ENCODE measurements around the gene TK1.

TK1 gene

DNA sequence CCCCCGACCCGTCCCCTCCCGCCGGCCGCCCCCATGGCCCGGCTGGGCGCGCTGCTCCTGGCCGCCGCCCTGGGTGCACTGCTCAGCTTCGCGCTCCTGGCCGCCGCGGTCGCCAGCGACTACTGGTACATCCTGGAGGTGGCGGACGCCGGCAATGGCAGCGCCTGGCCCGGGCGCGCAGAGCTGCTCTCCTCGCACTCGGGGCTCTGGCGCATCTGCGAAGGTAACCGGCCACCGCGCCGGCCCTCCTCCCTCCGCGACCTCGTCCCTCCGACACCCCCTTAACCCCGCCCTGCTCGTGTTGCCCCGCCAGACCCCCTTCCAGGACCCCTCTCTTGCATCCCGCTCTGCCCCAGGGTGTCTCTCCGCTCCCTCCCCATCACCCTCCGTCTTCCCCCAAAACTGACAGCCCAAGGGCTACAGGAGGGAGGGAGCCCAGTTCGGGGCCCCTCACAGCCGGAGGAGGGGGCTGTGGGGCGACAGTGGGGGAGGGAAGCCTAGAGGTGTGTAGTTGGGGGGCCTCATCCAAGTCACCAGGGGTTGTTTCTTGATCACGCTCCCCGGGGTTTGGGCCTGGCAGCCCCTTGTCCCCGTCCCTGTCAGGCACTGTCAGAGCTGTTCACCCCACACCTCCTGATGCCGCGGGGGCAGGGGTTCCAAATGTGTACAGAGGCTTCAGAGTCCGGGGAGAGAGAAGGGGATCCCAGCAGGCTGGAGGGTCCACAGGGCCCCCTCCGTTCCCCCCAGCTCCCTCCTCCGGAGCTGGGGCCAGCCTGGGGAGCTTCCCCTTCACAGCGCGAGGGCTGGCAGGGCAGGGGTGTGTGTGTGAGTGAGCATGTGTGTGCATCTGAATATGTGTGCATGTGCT, 45.4 kb upstream of the TK1 start:
- no peak for DNase-seq (ENCODE audit: low read depth in 2 of 2)
- no peak for TF ChIP-seq CTCF (IDR thresholded peaks at IDR 0.05; ENCODE audit: low read depth, low read length)
- H3K4me3 ChIP-seq (replicated peaks in 1 of 2; ENCODE audit: low read depth in 2 of 2, low read length in 2 of 2), result no peak overlapping the region

- no peak within 1 kb of the TSS for H3K4me3 ChIP-seq (replicated peaks in 1 of 2; ENCODE audit: low read depth in 2 of 2, low read length in 2 of 2)
- no peak for TF ChIP-seq CTCF (IDR thresholded peaks at IDR 0.05; ENCODE audit: low read depth, low read length)
- DNase-seq (ENCODE audit: low read depth in 2 of 2), result no peak
Observed at GRCh38 chr17:78230996-78231935, 44.4 kb upstream of the TK1 start, which contains the start of gene TMEM235. Gene TMEM235 (plus strand): TSS chr17:78231631. CDS start chr17:78232024, 393 bp downstream.

- H3K4me3 ChIP-seq (replicated peaks in 1 of 2; ENCODE audit: low read depth in 2 of 2, low read length in 2 of 2), result no peak overlapping the region
- DNase-seq (ENCODE audit: low read depth in 2 of 2), result no peak
- TF ChIP-seq CTCF (IDR thresholded peaks at IDR 0.05; ENCODE audit: low read depth, low read length), result no peak
Observed at GRCh38 chr17:78230252-78230962, 43.6 kb upstream of the TK1 start.

- no peak for TF ChIP-seq CTCF (IDR thresholded peaks at IDR 0.05; ENCODE audit: low read depth, low read length)
Observed at GRCh38 chr17:78228176-78228575, 41.3 kb upstream of the TK1 start.

DNA sequence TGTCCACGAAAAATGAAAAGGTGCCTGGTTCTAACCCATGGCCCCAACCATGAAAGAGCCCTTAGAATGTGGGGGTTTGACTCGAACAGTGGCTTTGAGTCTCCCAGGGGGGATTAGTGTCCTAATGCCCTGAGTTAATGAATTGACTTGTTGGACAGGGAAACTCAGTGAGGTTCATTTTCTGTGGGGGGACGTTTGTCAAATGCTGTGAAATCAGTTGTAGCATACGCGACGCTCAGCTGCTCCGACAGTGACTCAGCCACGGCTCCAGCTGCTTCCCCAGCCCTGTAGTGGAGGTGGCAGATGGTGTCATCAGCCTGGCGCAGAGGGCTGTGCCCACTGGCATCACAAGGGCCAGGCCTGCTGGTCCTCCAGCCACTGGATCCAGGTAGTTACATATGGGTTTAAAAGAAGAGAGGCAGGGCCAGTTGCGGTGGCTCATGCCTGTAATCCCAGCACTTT, 40.6 kb upstream of the TK1 start:
- H3K4me3 ChIP-seq (replicated peaks in 1 of 2; ENCODE audit: low read depth in 2 of 2, low read length in 2 of 2), result no peak overlapping the region
- no peak for TF ChIP-seq CTCF (IDR thresholded peaks at IDR 0.05; ENCODE audit: low read depth, low read length)

More at GRCh38 chr17:78228176-78228575, 41.3 kb upstream of the TK1 start:
- DNase-seq (ENCODE audit: low read depth in 2 of 2), result no peak
- H3K4me3 ChIP-seq (replicated peaks in 1 of 2; ENCODE audit: low read depth in 2 of 2, low read length in 2 of 2), result no peak overlapping the region

DNA sequence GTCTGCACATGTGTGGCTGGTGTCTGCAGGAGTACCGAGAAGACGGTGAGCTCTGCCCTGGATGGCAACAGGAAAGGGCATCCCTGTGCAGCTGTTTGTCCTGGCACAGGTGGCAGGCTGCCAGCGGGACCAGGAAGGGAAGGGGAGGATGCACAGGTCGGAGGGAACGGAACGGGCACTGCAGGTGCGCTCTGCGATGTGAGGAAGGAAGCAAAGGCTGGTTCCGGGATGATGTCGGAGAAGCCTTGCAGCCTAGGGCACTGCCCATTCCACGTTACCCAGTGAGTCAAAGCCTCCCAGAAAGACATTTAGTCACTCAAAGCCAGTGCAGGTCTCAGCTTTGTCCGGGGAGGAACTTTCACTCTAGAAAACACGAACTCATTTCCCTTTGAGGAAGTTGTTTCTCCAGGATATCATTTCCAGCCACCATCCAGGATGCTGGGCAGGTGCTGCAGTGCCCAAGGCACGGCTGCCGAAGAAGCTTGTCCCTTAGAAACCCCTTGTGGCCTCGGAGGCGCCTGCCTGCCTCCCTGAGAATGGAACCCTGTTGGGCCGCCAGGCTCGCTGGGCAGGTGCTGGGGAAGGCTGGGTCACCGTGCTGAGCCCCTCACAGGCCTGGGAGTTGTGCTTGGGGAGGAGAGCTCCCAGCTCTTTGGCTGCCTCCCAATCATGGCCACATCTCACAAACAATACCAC, 40.1 kb upstream of the TK1 start:
- H3K4me3 ChIP-seq (replicated peaks in 1 of 2; ENCODE audit: low read depth in 2 of 2, low read length in 2 of 2), result no peak overlapping the region
- no peak for DNase-seq (ENCODE audit: low read depth in 2 of 2)
- no peak for TF ChIP-seq CTCF (IDR thresholded peaks at IDR 0.05; ENCODE audit: low read depth, low read length)

More for the DNA sequence above, 40.6 kb upstream of the TK1 start:
- no peak for DNase-seq (ENCODE audit: low read depth in 2 of 2)
